GM19455 (cell line): ENCODE measurements around the gene ALX4.

Experiments used
- ATAC-seq: cut with Tn5 transposase; IDR thresholded peaks from one replicate; pipeline ENCODE4 v1.9.1; 2021; ENCODE audit not compliant: unreplicated experiment

Gene ALX4

GRCh38 chr11:44303401-44303938 is 6.5 kb downstream of the ALX4 start:
- ATAC-seq = no peak

- ATAC-seq = no peak
These were observed 8.2 kb downstream of the ALX4 start for GRCh38 chr11:44301564-44302271.

- ATAC-seq = no peak
These were observed 8.9 kb downstream of the ALX4 start for GRCh38 chr11:44300844-44301563.

- ATAC-seq = no peak
These were observed 11.1 kb downstream of the ALX4 start for GRCh38 chr11:44298862-44299261.

- no peak for ATAC-seq
These were observed 19.7 kb downstream of the ALX4 start for GRCh38 chr11:44290208-44290607.

GRCh38 chr11:44288133-44288526 is 21.8 kb downstream of the ALX4 start:
- ATAC-seq = no peak

- ATAC-seq = no peak
These were observed 23.0 kb downstream of the ALX4 start for GRCh38 chr11:44286911-44287310.

- no peak for ATAC-seq
These were observed 23.6 kb downstream of the ALX4 start for GRCh38 chr11:44286268-44286880.

GRCh38 chr11:44285756-44286155 is 24.2 kb downstream of the ALX4 start:
- no peak for ATAC-seq

GRCh38 chr11:44282620-44283019 is 27.3 kb downstream of the ALX4 start:
- ATAC-seq = no peak

GRCh38 chr11:44281151-44281550 is 28.8 kb downstream of the ALX4 start:
- ATAC-seq = no peak

GRCh38 chr11:44280257-44280656 is 29.7 kb downstream of the ALX4 start:
- ATAC-seq = no peak

GRCh38 chr11:44279483-44279882 is 30.5 kb downstream of the ALX4 start:
- ATAC-seq = no peak

- ATAC-seq = no peak
These were observed 32.5 kb downstream of the ALX4 start for GRCh38 chr11:44277196-44278090.

GRCh38 chr11:44275961-44276550 is 33.9 kb downstream of the ALX4 start:
- ATAC-seq = no peak

- no peak for ATAC-seq
These were observed 34.7 kb downstream of the ALX4 start for GRCh38 chr11:44275241-44275640.

- no peak for ATAC-seq
These were observed 35.5 kb downstream of the ALX4 start for GRCh38 chr11:44274404-44274803.

GRCh38 chr11:44271286-44271685 is 38.7 kb downstream of the ALX4 start:
- no peak for ATAC-seq

- no peak for ATAC-seq
These were observed 39.3 kb downstream of the ALX4 start for GRCh38 chr11:44270403-44271273.
